Fibroblast of skin of left biceps (primary cell): ENCODE data around the gene FBXW11.
"Not testable (repeated sequence)": the region's sequence is repeated elsewhere in the genome, so short reads cannot be mapped to it uniquely, and the experiment has no call there.

Experiments
- DNase-seq, 2 experiments: peaks; one replicate each; pipeline ENCODE4 v3.0.0-alpha.2; 2013; ENCODE audit warnings: low read depth in 2 of 2

Gene FBXW11

DNA sequence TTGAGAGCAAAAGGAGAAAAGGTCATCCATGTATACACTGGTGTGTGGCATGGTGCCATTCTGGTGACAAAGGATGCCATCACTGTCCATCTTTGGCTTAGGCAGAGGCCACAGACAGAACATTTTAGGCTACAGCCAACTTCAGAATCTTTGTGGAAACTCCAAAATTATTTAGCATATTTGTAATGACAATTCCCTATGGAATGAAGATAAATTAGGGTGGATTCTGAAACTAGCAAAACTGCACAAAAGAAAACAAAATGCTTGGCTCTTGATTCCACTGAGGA is 92.5 kb downstream of the FBXW11 start:
- DNase-seq = no peak

DNA sequence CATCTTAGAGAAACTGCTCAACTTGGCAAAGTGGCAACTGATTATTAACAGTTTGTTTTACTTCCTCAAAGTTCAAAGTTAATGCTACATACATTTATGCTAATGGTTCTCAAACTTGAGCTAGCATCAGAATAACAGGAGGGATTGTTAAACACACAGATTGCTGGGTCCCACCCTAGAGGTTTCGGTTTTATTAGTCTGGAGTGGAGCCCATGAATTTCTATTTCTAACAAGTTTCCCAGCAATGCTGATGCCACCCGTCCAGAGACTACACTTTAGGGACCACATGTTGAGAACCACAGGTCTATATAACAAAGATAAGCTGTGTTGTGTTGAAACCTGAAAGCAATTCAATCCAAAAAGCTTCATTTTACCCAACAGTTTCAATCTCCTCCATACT is 95.3 kb downstream of the FBXW11 start:
- no peak for DNase-seq

DNA sequence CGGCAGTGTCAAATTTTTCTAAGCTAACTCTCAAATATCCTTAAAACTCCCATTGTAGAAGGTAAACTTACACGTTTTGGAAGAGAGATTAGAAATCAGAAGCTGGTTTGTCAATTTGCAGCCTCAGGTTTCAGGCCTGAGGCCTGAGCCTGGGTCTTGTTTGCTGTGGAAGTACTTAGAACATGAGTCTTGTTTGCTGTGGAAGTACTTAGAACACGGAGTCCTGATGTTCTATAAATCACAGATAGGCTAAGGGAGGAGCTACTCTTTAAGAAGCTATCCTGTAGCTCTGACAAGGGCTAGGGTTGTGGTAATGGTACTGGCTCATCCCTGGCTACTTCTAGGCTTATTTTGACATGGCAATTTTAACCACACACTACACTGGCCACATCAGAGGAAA is 97.8 kb downstream of the FBXW11 start:
- DNase-seq = no peak

DNA sequence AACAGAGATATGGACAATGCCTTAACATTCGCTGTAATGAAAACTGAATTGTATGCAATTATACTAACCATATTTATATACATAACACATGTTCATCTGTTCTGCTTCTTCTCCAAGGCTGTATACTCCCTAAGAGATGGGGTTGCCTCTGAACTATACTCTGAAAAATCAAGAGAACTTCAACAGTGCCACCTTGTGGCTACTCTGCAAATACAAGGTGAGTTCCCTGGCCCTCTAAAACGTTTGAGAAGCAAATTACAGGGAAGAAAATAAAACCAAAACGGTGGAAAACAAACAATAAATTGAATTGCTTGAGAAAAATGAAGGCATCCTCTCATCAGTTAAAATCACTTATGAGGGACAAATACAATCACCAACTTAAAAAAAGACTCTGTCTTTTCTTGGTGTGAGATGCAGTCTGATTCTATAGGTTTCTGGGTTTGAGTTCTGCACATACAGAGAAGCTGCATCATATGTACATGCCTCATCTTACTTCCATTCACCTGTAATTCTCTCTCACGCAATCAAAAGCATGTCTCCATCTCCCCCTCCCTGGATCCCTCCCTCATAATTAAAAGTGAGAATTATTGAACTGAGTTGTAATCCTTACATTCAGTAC is 98.6 kb downstream of the FBXW11 start:
- peak in 1 of 2 experiments; percentile 45 for DNase-seq

DNA sequence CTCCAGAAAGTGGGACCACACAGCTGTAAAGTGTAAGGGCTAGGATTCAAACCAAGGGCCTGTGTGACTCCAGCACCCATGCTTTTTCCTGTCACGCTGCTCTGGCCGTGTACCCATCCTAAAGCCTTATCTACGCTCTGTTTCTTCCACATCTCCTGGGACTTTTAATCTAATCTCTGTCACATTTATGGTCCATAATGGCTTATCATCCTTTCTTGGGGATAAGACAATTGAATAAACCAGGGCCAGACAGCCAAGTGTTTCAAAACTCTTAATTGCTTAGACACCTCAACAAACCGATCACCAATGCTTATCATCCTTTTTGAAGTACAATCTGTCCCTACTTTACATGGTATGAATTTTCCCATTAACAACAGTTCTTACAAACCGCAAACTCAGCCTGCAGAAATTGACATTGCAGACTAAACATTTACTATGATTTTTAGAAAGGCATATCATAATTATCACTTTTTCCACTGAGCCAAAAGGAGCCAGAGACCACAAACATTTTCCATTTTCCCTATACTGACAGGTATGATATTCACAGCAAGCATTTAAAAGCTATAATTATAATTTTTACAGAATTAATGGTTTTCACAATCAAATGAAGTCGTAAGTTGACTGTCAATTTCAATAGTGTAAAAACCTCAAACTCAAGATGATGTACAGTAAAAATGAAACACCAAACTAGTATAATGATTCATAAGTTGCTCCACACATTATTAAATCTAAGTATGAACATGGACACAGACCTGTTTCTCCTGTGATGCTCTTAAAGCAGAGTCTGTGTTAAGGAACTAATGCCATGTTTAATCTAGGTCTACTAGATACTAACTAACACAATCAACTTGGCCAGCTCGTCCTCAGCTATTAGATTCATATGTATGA is 99.5 kb downstream of the FBXW11 start:
- no peak for DNase-seq

DNA sequence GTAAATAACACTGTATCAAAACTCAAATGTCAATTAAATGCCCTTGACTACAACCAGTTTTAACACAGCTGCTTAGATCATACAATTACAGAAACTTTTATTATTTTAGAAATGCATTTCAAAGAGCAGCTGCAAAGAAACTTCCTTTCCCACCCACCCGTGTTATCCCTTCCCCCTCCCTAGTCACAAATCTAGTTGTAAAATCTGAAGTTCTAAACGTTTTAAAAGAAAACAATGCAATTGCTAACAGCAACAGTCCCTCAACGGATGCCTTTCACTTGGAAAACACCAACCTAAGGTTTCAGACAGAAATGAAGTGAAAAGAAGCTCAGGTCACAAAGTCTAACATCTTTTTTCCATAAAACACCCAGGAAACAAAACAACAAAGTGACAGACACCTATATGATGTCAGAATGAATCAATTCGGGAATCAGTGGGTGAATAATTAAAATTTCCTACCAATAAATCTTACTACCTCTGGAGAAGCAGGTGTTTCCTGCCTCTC is 100.3 kb downstream of the FBXW11 start:
- no peak for DNase-seq

DNA sequence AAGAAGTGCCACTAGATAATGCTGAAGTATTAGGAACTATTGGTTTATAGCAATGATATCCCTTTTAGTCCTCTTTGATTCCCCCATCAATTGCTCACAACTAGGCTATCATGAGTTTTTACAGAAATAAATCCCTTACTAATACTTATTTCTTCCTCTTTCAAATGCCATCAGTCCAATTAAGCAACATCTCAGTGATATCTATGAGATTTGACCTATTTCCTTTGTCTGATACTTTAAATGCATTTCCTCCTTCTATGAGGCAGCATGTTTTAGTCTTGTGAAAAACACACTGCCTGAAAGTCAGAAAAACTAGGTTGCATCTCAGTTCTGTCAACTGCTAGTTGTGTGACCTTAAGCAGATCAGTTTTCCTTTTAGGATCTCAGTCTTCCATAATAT is 101.6 kb downstream of the FBXW11 start:
- DNase-seq = no peak

DNA sequence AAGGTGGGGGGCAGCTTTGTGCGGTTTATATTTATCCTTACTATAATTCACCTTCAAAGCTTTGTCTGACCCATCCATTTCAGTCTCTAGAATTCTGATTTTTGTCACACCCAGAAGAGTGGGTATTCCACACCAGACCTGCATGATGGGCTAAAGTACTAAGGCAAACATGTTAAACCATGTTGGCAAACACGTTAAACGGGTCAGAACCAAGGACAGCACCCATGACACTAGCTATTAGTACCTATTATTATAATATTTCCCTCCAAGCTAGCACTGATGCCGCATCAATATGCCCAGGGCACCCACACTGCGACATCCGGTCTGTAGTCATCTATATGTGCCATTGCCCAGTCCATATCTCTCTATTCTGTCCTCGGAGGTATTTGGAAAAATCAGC is 104.7 kb downstream of the FBXW11 start:
- DNase-seq = no peak

DNA sequence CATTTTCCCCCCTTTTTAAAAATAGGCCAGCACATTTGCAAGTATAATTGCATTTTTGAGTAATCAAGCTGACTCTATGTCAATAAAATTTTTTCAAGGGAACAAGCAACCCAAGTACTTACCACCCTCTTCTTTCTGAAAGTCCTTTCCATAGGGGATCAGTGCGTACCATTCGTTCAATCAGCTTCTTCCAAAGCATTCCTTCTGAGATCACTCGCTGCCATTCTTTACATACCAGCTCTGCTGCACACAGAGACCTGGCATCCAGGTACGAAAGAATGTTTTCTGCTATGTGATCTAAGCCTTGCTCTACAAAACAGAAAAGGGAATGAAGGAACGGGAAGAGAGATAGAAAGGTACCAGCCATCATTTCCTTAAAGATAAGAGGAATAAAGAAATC is 106.6 kb downstream of the FBXW11 start:
- no peak for DNase-seq

DNA sequence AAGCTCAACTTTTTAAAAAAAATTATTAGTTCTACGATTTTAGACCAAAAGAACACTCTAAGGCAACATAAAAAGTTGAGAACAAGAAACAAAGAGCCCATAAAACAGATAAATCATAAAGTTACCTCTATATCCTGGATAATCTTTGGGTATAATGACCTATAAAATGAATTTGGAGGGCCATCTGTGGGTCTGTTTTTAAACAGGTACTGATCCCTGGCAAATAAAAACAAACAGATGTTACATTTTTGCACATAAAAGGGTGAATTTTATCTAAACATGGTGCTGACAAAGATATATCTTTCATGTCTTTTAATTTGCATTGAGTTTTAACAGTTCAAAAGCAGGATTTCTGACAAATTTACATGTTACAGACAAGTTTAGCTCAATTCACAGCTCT is 107.6 kb downstream of the FBXW11 start:
- DNase-seq = no peak

DNA sequence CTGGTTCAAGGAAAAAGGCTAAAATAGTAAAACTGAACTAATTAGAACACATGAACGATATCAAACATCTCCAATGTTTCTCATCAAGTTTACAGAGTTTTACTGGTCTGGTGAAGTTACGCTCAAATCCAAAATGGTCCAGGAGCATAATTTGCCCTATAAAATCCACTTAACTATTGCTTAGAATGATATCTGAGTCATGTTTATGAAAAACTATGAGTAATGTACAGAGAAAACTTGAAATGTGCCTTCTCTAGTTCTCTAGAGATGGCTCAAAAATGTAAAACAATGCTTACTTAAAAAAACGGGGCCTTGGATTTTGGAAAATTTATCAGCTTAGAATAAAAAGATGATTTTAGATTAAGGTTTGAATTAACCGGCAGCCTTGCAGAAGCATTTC is 108.1 kb downstream of the FBXW11 start:
- DNase-seq = no peak

DNA sequence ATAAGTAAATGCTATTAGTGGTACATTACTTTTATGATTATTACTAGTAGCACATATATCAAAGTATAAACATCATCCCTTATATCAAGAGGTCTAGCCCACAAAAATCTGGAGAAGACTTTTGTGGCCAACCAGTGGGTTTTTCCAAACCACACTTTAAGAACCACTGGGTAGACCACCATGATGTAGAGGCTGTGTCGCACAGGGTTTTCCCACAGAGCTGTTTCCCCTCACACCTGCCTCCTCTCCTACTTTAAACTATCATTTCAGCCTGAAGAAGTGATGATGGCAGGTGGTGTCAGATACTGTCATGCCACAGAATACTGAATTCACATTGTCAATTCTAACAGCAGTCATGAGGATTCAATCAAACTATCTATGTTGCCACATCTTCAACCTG is 109.2 kb downstream of the FBXW11 start:
- no peak for DNase-seq

DNA sequence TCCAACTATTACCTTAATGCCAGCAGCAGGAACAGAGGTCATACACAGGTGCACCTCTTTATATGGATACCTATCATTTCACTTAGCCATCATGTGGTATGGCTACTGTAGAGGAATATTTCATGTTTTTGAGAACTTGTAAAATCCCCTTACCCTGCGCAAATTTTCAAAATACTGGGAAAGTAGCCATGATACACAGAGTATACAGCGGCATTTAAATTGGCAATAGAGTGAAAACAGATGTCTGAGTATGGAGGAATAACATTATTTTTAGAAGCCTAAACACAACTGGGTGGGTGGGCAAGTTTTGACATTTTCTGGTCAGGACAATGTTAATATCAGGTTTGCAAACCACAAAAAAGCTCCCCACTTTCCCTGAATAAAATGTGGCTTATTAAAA is 111.4 kb downstream of the FBXW11 start:
- DNase-seq = no peak

DNA sequence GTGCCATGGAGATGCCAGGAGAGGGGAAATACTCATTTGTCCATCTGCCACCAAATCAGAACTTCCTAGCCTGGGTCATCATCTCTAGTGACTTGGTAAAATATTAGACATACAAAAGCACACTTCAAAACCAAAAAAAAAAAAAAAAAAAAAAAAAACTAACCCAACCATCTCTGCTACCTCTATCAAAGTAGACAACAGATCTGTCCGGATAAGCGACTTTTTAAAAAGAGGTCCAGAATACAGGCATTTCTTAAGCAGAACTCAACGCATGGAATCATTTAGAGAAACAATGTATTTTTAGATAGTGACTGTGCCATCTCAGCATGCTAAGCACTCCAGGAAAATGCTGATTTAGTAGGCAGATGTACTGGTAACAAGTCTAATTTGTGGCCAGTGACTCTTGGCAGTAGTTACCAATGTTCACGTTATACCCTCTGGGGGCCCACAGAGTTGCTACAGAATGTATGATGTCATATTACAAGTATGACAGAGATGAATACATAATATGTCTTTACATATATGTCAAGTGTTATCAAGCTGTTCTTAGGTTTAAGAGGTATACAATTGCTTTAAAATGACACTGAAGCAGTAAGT is 113.0 kb downstream of the FBXW11 start:
- DNase-seq = peak; percentile 64 to 70

DNA sequence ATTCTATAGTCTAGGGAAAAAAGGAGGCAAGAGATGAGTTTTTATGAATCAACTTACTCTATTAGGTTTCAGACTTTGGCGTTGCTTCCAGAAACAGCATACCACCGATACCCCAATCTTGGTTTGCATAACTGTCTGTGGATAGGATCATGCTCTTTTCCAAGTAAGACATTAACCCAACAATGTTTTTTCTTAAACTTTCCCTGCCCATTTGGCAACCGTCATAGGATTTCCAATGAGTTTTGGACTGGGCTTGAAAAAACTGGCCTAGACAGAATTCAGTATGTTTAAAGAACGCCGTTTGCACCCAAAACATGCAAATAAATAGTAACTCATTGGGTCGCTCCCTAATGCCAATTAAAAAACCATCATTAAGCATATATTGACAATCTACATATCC is 114.8 kb downstream of the FBXW11 start:
- no peak for DNase-seq

DNA sequence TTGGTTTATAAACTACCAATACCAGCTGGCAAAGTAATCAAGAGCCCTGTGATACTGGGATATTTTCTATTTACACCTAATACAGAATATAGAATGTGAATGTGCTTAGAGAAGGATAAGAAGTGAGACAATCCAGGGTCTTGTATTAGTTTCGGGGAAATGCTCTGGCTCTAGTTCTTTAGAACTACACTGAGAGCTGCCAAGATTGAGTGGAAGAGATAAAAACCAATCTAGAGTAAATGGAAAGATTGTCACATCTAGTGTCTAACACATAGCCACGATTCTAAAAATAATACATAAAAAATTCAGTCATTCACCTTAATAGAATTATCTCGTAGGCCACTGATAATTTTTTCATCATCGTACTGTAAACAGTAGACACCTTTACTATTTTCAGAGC is 115.3 kb downstream of the FBXW11 start:
- no peak for DNase-seq

DNA sequence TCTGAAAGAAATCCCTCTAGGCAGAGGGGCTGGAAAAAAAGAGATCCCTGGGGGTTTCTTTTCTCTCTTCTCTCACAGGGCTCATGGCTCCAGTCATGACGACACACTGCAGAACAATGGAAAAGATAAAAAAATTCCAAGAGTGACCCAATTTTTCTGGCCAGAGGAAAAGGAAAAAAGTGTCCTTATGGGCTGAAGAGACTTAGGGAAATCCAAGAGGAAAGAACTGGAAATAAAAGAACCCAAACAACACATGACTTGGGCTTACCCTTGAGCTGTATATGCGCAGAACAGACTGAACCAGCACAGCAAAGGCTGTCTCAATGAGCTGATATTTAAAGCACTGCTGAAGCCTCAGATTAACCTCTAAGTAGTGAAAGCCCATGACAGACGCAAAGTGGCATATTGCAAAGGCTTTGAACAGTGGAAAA is 118.4 kb downstream of the FBXW11 start:
- DNase-seq = no peak

DNA sequence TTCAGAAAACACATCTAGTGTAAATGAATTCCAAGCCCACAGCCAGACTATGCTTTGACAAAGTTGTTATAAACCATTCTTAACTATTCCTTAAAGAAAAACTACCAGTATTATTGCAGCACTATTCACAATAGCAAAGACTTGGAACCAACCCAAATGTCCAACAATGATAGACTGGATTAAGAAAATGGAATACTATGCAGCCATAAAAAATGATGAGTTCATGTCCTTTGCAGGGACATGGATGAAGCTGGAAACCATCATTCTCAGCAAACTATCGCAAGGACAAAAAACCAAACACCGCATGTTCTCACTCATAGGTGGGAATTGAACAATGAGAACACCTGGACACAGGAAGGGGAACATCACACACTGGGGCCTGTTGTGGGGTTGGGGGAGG is 120.4 kb downstream of the FBXW11 start:
- DNase-seq = not testable (repeated sequence)

DNA sequence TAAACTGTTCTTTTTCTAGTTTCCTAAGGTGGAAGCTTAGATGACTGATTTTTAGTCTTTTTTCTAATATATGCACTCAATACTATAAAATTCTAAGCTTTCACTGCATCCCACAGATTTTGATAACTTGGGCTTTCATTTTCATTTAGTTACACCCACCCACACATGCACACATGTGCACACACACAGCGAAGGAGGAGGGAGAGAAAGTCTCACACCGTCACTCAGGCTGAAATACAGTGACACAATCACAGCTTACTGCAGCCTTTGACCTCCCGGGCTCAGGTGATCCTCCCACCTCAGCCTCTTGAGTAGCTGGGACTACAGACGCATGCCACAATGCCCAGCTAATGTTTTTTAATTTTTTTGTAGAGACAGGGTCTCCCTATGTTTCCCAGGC is 124.3 kb downstream of the FBXW11 start:
- DNase-seq = no peak

DNA sequence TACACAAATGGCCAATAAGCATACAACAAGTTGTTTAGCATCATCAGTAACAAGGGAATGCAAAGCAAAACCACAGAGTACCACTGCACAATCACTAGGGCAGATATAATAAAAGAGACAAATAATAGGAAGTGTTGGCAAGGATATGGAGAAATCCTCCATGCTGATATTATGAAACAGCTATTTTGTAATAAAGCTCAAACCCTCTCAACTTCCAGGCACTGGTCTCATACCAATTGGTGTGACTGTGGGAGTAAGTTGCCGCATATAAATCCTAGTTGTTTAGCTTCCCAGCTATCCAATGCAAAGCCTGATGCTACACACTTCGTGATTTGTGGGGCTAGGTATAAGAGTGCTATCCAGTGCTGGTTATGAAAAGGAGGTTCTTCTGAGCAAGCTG is 132.2 kb downstream of the FBXW11 start:
- no peak for DNase-seq

DNA sequence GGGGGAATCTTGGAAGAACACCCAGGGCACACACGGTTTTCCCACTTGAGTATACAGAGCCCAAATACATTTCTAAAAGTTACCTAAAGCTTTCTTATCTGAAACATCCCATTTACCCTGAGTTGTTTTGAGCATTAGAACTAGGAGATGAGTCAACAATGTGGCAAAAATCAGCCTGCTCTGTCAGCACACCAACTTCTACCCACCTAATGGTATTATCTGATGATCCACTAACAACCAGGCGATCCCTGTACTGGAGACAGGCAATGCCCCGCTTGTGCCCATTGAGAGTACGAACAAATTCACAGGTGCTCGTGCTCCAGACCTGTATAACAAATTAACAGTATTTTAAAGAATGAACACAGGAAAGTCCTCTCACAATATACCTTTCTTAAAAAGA is 133.8 kb downstream of the FBXW11 start:
- DNase-seq = no peak

DNA sequence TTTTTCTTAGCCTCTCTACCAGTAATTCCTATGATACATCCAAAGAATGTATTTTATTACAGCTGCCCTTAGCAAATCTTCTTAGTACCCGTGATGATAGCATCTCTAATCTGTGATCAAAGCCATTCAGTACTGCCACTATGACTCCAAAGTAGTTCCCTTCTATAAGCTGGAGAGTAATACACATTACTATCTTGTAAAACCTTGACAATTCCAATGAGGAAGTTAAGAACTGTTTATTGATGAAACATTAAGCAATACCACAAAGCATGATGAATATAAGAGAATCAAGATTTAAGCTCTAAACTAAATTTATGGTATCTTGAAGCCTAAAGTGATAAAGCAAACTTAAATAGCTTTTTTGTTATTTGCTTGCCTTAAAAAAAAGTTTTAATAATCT is 134.7 kb downstream of the FBXW11 start:
- no peak for DNase-seq

DNA sequence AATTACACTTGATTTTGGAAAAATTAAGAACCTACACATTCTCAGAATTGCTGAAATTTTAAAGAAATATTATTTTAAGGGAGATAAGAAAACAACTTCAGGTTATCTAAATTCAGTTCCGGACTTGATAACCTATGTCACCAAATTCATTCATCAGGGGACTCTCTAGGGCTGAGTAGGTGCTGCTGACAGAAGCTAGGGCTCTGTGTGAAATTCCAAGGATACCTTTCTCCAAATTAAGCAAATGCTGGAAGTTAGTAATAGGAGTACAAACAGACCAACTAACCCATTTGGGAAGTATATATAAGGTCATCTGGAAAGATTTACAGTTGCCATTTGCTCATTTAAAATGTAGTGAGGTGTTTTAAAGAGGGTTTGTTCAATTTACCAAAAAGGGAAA is 136.5 kb downstream of the FBXW11 start:
- DNase-seq = no peak
